BLaER1 (cell line): ENCODE results near the gene HTT.
A peak's percentile ranks its signal among the peaks of the same experiment; 100 is the strongest.

Experiments
- H3K27ac ChIP-seq: shearing (Covaris generic); formaldehyde crosslinking; 2 replicates; pipeline ENCODE4 v1.8.1; 2022
- H3K27me3 ChIP-seq: shearing (Covaris generic); formaldehyde crosslinking; 2 replicates; pipeline ENCODE4 v1.8.1; 2022
- H3K36me3 ChIP-seq: shearing (Covaris generic); formaldehyde crosslinking; 2 replicates; pipeline ENCODE4 v1.8.1; 2022
- H3K4me1 ChIP-seq: shearing (Covaris generic); formaldehyde crosslinking; 2 replicates; pipeline ENCODE4 v1.8.1; 2022
- H3K4me2 ChIP-seq: shearing (Covaris generic); formaldehyde crosslinking; 2 replicates; pipeline ENCODE4 v1.8.1; 2022
- H3K4me3 ChIP-seq: shearing (Covaris generic); formaldehyde crosslinking; 2 replicates; pipeline ENCODE4 v1.8.1; 2022
- H3K9ac ChIP-seq: shearing (Covaris generic); formaldehyde crosslinking; 2 replicates; pipeline ENCODE4 v1.8.1; 2022
- H3K9me3 ChIP-seq: shearing (Covaris generic); formaldehyde crosslinking; 2 replicates; pipeline ENCODE4 v1.8.1; 2022
- H4K20me1 ChIP-seq: shearing (Covaris generic); formaldehyde crosslinking; 2 replicates; pipeline ENCODE4 v1.8.1; 2022
- Cebpa-rat ChIP-seq: shearing (Covaris generic); IDR thresholded peaks from 2 replicates; pipeline ENCODE4 v1.8.1; 2022

Gene HTT

DNA sequence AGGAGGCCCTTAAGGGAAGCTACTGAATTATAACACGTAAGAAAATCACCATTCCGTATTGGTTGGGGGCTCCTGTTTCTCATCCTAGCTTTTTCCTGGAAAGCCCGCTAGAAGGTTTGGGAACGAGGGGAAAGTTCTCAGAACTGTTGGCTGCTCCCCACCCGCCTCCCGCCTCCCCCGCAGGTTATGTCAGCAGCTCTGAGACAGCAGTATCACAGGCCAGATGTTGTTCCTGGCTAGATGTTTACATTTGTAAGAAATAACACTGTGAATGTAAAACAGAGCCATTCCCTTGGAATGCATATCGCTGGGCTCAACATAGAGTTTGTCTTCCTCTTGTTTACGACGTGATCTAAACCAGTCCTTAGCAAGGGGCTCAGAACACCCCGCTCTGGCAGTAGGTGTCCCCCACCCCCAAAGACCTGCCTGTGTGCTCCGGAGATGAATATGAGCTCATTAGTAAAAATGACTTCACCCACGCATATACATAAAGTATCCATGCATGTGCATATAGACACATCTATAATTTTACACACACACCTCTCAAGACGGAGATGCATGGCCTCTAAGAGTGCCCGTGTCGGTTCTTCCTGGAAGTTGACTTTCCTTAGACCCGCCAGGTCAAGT, 167.5 kb downstream of the HTT start:
- Histone ChIP-seq H3K36me3 (0 out of 2 replicates have a peak, but pooled peaks cover 28% of the 10 kb centered on the region), H3K9ac (no peak overlapping the region; the same call in 1 of the 2 replicates)
- TF ChIP-seq Cebpa-rat, result no peak

DNA sequence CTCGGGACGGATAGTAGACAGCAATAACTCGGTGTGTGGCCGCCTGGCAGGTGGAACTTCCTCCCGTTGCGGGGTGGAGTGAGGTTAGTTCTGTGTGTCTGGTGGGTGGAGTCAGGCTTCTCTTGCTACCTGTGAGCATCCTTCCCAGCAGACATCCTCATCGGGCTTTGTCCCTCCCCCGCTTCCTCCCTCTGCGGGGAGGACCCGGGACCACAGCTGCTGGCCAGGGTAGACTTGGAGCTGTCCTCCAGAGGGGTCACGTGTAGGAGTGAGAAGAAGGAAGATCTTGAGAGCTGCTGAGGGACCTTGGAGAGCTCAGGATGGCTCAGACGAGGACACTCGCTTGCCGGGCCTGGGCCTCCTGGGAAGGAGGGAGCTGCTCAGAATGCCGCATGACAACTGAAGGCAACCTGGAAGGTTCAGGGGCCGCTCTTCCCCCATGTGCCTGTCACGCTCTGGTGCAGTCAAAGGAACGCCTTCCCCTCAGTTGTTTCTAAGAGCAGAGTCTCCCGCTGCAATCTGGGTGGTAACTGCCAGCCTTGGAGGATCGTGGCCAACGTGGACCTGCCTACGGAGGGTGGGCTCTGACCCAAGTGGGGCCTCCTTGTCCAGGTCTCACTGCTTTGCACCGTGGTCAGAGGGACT, 168.8 kb downstream of the HTT start:
- no peak for TF ChIP-seq Cebpa-rat
- Histone ChIP-seq H3K4me2 (peak overlapping the region; percentile 78), H3K9ac (peak overlapping the region; percentile 6; the same call in 1 of the 2 replicates), H3K9me3 (no peaks in the 10 kb centered on the region), H3K27me3 (no peaks in the 10 kb centered on the region), H3K27ac (peak overlapping the region; percentile 50), H3K4me3 (no peak overlapping the region), H3K36me3 (0 out of 2 replicates have a peak, but pooled peaks cover 28% of the 10 kb centered on the region), H4K20me1 (peaks cover 11% of the 10 kb centered on the region; the same call in 1 of the 2 replicates), H3K4me1 (peaks cover 91% of the 10 kb centered on the region)

More for the DNA sequence above, 167.5 kb downstream of the HTT start:
- H3K9me3 ChIP-seq, result no peaks in the 10 kb centered on the region
- H3K4me1 ChIP-seq, result peaks cover 100% of the 10 kb centered on the region
- H4K20me1 ChIP-seq, result peaks cover 11% of the 10 kb centered on the region; the same call in 1 of the 2 replicates
- no peaks in the 10 kb centered on the region for H3K27me3 ChIP-seq
- peak overlapping the region; percentile 94 for H3K27ac ChIP-seq
- H3K4me2 ChIP-seq, result peak overlapping the region; percentile 86
- H3K4me3 ChIP-seq, result no peak overlapping the region

DNA sequence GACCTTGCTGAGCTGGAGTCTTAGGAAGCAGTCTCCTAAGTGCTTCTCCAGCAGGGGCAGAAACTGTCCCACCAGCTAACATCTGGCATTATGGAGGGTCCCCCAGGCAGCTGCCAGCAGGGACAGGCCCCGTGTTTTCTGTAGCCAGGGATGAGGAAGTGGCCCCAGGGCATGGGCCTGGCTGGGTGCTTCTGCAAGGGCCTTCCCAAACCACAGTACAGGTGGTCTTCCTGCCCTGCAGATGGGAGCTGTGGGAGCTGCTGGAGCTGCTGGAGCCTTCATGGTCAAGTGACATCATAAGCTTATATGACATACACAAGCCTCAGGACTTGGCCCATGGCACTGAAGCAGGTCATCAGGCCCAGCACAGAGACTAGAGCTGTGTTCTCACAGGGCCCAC, 169.5 kb downstream of the HTT start:
- Histone ChIP-seq H3K36me3 (0 out of 2 replicates have a peak, but pooled peaks cover 28% of the 10 kb centered on the region), H3K4me1 (peaks cover 90% of the 10 kb centered on the region), H3K9me3 (no peaks in the 10 kb centered on the region), H3K4me3 (0 out of 2 replicates have a peak overlapping the region, but pooled peaks have one; percentile 3), H3K27ac (peak overlapping the region; percentile 50), H3K27me3 (no peaks in the 10 kb centered on the region), H3K4me2 (peak overlapping the region; percentile 78), H3K9ac (peak overlapping the region; percentile 6; the same call in 1 of the 2 replicates), H4K20me1 (peaks cover 11% of the 10 kb centered on the region; the same call in 1 of the 2 replicates)
- TF ChIP-seq Cebpa-rat, result no peak

DNA sequence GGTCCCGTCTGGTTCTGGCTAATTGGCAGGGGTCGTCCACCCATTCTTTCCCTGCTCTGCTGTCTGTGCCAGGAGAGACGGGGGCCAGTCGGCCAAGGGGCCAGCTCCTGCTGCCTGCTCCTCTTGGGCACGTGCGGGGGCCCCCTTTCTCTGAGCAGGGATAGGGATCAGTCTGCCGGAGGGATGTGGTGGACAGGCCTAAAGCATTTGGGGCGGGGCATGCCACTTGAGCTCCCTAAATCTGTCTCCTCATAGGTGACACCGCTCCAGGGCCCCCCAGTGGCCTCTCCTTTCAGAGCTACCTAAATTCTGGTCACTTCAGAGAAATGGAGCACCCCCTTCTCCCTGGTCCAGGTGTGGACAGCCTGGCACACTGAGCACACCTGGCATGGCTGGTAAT, 170.3 kb downstream of the HTT start:
- no peaks in the 10 kb centered on the region for H3K9me3 ChIP-seq
- H3K4me3 ChIP-seq, result no peak overlapping the region
- no peaks in the 10 kb centered on the region for H3K27me3 ChIP-seq
- peaks cover 87% of the 10 kb centered on the region for H3K4me1 ChIP-seq
- H3K9ac ChIP-seq, result no peak overlapping the region
- H4K20me1 ChIP-seq, result peaks cover 11% of the 10 kb centered on the region; the same call in 1 of the 2 replicates
- peak overlapping the region; percentile 78 for H3K4me2 ChIP-seq
- 0 out of 2 replicates have a peak, but pooled peaks cover 28% of the 10 kb centered on the region for H3K36me3 ChIP-seq
- peak overlapping the region; percentile 50 for H3K27ac ChIP-seq
- TF ChIP-seq Cebpa-rat, result no peak

DNA sequence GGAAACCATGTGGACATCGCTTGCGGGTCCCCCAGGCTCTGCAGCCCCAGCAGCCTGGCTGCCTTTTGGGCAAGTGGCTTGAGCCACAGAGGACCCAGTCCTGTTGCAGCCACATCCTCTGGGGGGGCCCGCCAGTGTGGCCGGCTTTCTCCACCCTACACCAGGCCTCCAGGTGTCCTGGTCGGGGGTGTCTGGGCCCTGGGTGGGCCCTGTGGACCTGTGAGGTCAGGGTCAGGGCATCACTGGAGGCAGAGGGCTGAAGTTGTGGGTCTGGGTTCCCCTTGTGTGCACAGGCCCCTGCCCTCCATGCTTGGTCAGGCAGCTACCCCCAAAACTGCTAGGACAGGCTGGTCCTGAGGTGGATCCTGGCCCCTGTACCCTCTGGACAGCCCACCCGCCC, 171.2 kb downstream of the HTT start:
- H4K20me1 ChIP-seq, result peaks cover 11% of the 10 kb centered on the region; the same call in 1 of the 2 replicates
- 0 out of 2 replicates have a peak, but pooled peaks cover 20% of the 10 kb centered on the region for H3K36me3 ChIP-seq
- peak overlapping the region; percentile 50 for H3K27ac ChIP-seq
- no peak overlapping the region for H3K4me3 ChIP-seq
- peak overlapping the region; percentile 19; the same call in 1 of the 2 replicates for H3K9ac ChIP-seq
- H3K27me3 ChIP-seq, result no peaks in the 10 kb centered on the region
- H3K9me3 ChIP-seq, result no peaks in the 10 kb centered on the region
- peaks cover 85% of the 10 kb centered on the region for H3K4me1 ChIP-seq
- peak overlapping the region; percentile 78 for H3K4me2 ChIP-seq
- TF ChIP-seq Cebpa-rat, result no peak

DNA sequence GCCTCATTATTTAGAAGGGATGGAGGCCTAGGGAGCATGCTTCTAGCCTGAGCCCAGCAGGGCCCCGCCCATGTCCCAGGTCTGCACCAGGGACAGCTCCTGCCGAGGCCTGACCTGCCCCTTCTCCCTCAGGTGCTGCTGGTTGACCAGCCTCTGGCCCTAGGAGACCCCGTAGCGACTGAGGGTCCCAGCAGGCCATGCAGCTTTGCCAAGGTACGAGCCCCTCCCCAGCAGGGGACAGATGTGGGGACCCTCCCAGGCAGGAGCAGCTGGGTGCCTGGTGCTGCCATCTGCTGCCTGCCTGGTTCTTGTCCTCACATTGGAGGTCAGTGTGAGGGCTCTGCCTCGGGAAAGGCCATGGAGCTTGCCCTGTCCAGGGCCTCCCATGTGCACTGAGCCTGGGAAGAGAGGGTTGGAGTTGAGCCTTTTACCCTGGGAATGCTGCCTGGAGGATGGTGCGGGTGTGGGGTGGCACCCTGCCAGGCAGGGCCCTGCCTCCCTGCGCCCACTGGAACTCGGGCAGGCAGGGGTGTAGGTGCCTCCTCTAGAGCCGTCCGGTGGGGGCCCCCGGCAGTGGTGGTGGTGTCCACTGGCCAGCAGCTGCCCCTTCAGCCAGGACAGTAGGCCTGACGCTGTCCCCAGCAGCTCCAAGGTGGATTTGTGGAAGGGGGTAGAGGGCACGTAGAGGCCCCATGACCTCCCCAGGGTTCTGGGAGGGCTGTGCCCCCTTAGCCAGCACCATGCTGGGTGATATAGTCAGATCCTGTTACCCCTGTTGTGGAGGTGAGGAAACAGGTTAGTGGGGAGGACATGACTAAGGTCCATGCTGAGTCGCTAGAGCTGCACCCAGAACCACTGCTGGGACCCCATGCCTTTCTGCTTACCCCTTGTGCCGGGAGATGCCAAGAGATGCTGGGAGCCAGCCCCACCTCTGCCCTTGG, 172.2 kb downstream of the HTT start:
- H3K9me3 ChIP-seq, result no peaks in the 10 kb centered on the region
- peaks cover 85% of the 10 kb centered on the region for H3K4me1 ChIP-seq
- H3K27me3 ChIP-seq, result no peaks in the 10 kb centered on the region
- peak overlapping the region; percentile 78 for H3K4me2 ChIP-seq
- 0 out of 2 replicates have a peak overlapping the region, but pooled peaks have one; percentile 19 for H3K9ac ChIP-seq
- no peak for TF ChIP-seq Cebpa-rat
- H3K36me3 ChIP-seq, result 0 out of 2 replicates have a peak, but pooled peaks cover 9% of the 10 kb centered on the region
- peak overlapping the region; percentile 50 for H3K27ac ChIP-seq
- H4K20me1 ChIP-seq, result peaks cover 11% of the 10 kb centered on the region; the same call in 1 of the 2 replicates
- no peak overlapping the region for H3K4me3 ChIP-seq

DNA sequence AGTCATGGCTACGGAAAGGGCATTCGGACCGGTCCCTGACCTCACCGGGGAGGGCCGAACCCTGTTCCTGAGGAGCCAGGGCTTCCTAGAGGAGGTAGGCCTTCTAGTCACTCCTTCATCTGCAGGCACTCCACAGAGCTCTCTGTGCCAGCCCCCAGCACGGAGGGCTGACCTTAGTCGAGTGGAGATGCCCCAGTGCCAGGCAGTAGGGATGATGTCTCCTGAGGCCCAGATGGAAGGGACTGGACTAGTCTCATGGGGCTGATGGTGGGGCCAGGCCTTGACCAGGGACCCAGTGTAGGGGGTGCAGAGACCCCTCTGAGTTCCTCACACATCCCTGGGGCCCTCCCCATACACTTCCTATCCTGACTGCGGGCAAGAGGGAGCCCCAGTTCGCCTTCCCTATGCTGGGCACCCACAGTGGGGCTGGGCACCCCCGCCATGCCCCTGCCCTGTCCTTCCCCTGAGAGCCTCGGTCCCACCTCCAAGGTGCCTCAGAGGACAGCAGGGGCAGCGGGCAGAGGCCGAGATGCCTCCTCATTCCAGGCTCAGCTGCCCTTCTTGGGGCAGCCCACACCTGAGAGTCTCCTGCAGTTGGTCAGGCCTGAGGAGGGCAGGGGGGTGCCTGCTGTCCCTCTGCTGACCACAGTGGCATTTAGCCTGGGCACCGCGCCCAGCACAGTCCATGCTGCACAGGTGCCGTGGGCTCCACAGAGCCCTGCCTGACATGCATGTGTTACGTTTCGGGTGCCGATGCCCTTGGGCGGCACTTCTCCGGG, 173.1 kb downstream of the HTT start:
- peaks cover 11% of the 10 kb centered on the region; the same call in 1 of the 2 replicates for H4K20me1 ChIP-seq
- no peaks in the 10 kb centered on the region for H3K9me3 ChIP-seq
- peaks cover 83% of the 10 kb centered on the region for H3K4me1 ChIP-seq
- 0 out of 2 replicates have a peak, but pooled peaks cover under 1% of the 10 kb centered on the region for H3K36me3 ChIP-seq
- no peaks in the 10 kb centered on the region for H3K27me3 ChIP-seq
- H3K9ac ChIP-seq, result no peak overlapping the region
- TF ChIP-seq Cebpa-rat, result no peak
- no peak overlapping the region for H3K4me2 ChIP-seq
- H3K4me3 ChIP-seq, result no peak overlapping the region
- H3K27ac ChIP-seq, result peak overlapping the region; percentile 50

DNA sequence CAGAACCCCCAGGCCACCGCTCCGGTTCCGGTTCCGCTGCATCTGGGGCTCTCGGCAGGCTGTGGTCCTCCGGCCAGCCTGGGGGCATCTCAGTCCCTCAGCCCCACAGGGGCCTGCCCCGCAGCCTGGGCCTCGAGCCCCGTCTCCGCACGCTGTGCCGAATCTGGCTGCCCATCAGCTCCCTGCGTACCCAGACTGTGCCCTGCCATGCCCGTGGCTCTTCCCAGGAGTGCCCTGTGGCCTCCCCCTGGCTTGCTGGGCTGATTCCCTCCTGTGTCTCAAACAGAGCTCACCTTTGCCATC, 173.6 kb downstream of the HTT start:
- Histone ChIP-seq H3K4me3 (no peak overlapping the region), H3K27me3 (no peaks in the 10 kb centered on the region), H3K9ac (no peak overlapping the region), H3K27ac (peak overlapping the region; percentile 50), H3K9me3 (no peaks in the 10 kb centered on the region), H3K36me3 (no peaks in the 10 kb centered on the region), H4K20me1 (peaks cover 11% of the 10 kb centered on the region; the same call in 1 of the 2 replicates), H3K4me2 (no peak overlapping the region), H3K4me1 (peaks cover 78% of the 10 kb centered on the region)
- TF ChIP-seq Cebpa-rat, result no peak
